ENCODE measurements around the gene PNMT.

GRCh38 chr17:39695089-39695474, 26.8 kb downstream of the PNMT start:
- no peak for TF ChIP-seq POLR2AphosphoS5 (IDR thresholded peaks at IDR 0.05)
- TF ChIP-seq, protein P1, sequence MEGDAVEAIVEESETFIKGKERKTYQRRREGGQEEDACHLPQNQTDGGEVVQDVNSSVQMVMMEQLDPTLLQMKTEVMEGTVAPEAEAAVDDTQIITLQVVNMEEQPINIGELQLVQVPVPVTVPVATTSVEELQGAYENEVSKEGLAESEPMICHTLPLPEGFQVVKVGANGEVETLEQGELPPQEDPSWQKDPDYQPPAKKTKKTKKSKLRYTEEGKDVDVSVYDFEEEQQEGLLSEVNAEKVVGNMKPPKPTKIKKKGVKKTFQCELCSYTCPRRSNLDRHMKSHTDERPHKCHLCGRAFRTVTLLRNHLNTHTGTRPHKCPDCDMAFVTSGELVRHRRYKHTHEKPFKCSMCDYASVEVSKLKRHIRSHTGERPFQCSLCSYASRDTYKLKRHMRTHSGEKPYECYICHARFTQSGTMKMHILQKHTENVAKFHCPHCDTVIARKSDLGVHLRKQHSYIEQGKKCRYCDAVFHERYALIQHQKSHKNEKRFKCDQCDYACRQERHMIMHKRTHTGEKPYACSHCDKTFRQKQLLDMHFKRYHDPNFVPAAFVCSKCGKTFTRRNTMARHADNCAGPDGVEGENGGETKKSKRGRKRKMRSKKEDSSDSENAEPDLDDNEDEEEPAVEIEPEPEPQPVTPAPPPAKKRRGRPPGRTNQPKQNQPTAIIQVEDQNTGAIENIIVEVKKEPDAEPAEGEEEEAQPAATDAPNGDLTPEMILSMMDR (IDR thresholded peaks at IDR 0.05), result no peak
